PC-9 (cell line): ENCODE results near the gene SDE2. TPM values are rescaled to one million over a fixed set of nuclear protein-coding genes. Genes with fewer than 3 reads are reported as not detected.
"Not testable (repeated sequence)": the region's sequence is repeated elsewhere in the genome, so short reads cannot be mapped to it uniquely, and the experiment has no call there.

Experiments used
- BruUV-seq: library from RNA; stranded (reverse); fragments of 400-500 nt; replicated peaks from 2 replicates; lab custom pipeline; 2021; lab: Mats Ljungman, UMichigan
- CTCF ChIA-PET: fragments of 300-600 bp; sonication (Branson Sonifier 250); formaldehyde crosslinking; loops from one replicate; lab custom pipeline; 2022; ENCODE audit warnings: antibody characterized with exemption; lab: Charles Lee
- POLR2A ChIA-PET: fragments of 300-600 bp; sonication (Branson Sonifier 250); formaldehyde crosslinking; loops from one replicate; lab custom pipeline; 2022; ENCODE audit warnings: antibody characterized with exemption; ENCODE audit not compliant: unreplicated experiment; lab: Charles Lee
- DNase-seq, 2 experiments: peaks; one replicate each; pipeline versions ENCODE4 v3.0.0 to v3.0.0-alpha.2; 2015 to 2022; ENCODE audit warnings: mixed read lengths in 1 of 2
- H2AFZ ChIP-seq: fragments of 200-600 bp; sonication (generic); 2 replicates; pipeline ENCODE4 v1.8.1; 2017; ENCODE audit warnings: antibody characterized with exemption
- H3F3A ChIP-seq: fragments of 200-600 bp; sonication (generic); 2 replicates; pipeline ENCODE4 v1.8.1; 2017; ENCODE audit warnings: antibody characterized with exemption, mild to moderate bottlenecking, low read depth; ENCODE audit not compliant: insufficient read depth
- H3K27ac ChIP-seq: fragments of 200-600 bp; sonication (generic); 2 replicates; pipeline ENCODE4 v1.6.1; 2016; ENCODE audit warnings: mixed run types
- H3K27me3 ChIP-seq: fragments of 200-600 bp; sonication (generic); 2 replicates; pipeline ENCODE4 v1.6.1; 2016; ENCODE audit warnings: low read depth, mixed run types; ENCODE audit not compliant: insufficient read depth
- H3K36me3 ChIP-seq: fragments of 200-600 bp; sonication (generic); 2 replicates; pipeline ENCODE4 v1.6.1; 2016; ENCODE audit warnings: low read depth, mixed run types
- H3K4me1 ChIP-seq: fragments of 200-600 bp; sonication (generic); replicated peaks from 2 replicates; pipeline ENCODE4 v1.6.1; 2016; ENCODE audit warnings: mixed run types; ENCODE audit not compliant: insufficient read depth
- H3K4me2 ChIP-seq: fragments of 200-600 bp; sonication (generic); 2 replicates; pipeline ENCODE4 v1.6.1; 2017; ENCODE audit warnings: mixed run types
- H3K4me3 ChIP-seq: fragments of 200-600 bp; sonication (generic); 2 replicates; pipeline ENCODE4 v1.6.1; 2016; ENCODE audit warnings: mixed run types
- H3K79me2 ChIP-seq: fragments of 200-600 bp; sonication (generic); 2 replicates; pipeline ENCODE4 v1.6.1; 2017; ENCODE audit warnings: low read depth, mixed run types
- H3K9me2 ChIP-seq: fragments of 200-600 bp; sonication (generic); 2 replicates; pipeline ENCODE4 v1.8.1; 2017; ENCODE audit warnings: mild to moderate bottlenecking; ENCODE audit not compliant: insufficient read depth
- H3K9me3 ChIP-seq: fragments of 200-600 bp; sonication (generic); 2 replicates; pipeline ENCODE4 v1.8.1; 2016; ENCODE audit warnings: low read depth; ENCODE audit not compliant: insufficient read depth
- H4K20me1 ChIP-seq: fragments of 200-600 bp; sonication (generic); 2 replicates; pipeline ENCODE4 v1.8.1; 2017; ENCODE audit not compliant: insufficient read depth
- CTCF ChIP-seq: fragments of 200-600 bp; sonication (generic); conservative IDR thresholded peaks from 2 replicates; pipeline ENCODE4 v1.6.1; 2017; ENCODE audit warnings: mixed run types, antibody characterized with exemption, mild to moderate bottlenecking, moderate library complexity
- EZH2 ChIP-seq: fragments of 200-600 bp; sonication (generic); IDR thresholded peaks from 2 replicates; pipeline ENCODE4 v1.8.0; 2017; ENCODE audit warnings: antibody characterized with exemption, low read depth
- intact Hi-C: fragments of 100-400 bp; cut with micrococcal nuclease; formaldehyde crosslinking; loops from one replicate; pipeline ENCODE4 v1.10.0; 2022; ENCODE audit not compliant: unreplicated experiment
- total RNA-seq: library from RNA; stranded (reverse); gene quantifications from 2 replicates; pipeline ENCODE4 v1.2.3, GENCODE V29; 2021

SDE2 gene
- total RNA-seq, 1 experiment from 2014 or later: 17.3 TPM

GRCh38 chr1:226019572-226019971 lies 20.4 kb upstream of the SDE2 start:
- no peaks in the 10 kb centered on the region for H3K9me3 ChIP-seq
- H3F3A ChIP-seq: no peaks in the 10 kb centered on the region
- H3K4me2 ChIP-seq: no peak overlapping the region
- H3K79me2 ChIP-seq: no peaks in the 10 kb centered on the region
- CTCF ChIA-PET: interaction anchor here (0.7 kb wide), 1 partner anchor 10 kb away, joined by 21 read pairs; no protein-coding TSS in a partner anchor
- H3K9me2 ChIP-seq: no peaks in the 10 kb centered on the region
- H3K36me3 ChIP-seq: no peaks in the 10 kb centered on the region
- no peaks in the 10 kb centered on the region for H4K20me1 ChIP-seq
- H3K27ac ChIP-seq: no peak overlapping the region
- H3K4me3 ChIP-seq: no peak overlapping the region
- BruUV-seq: no TSS peak
- TF ChIP-seq CTCF (no peak), EZH2 (no peak)
- H3K27me3 ChIP-seq: no peaks in the 10 kb centered on the region
- H2AFZ ChIP-seq: no peak overlapping the region
- no peaks in the 10 kb centered on the region for H3K4me1 ChIP-seq
- POLR2A ChIA-PET: interaction anchor here (0.5 kb wide), 1 partner anchor 43 kb away, joined by 3 read pairs; the partner anchor contains the start of gene H3-3A
- intact Hi-C loops: no loop called here
- DNase-seq: no peak

- BruUV-seq: no TSS peak
- DNase-seq: no peak
- CTCF ChIA-PET: no interaction called here
- no peaks in the 10 kb centered on the region for H3K9me2 ChIP-seq
- TF ChIP-seq EZH2 (no peak), CTCF (no peak)
- H2AFZ ChIP-seq: no peak overlapping the region
- H3K4me3 ChIP-seq: no peak overlapping the region
- H3K27me3 ChIP-seq: no peaks in the 10 kb centered on the region
- intact Hi-C loops: no loop called here
- no peaks in the 10 kb centered on the region for H3K9me3 ChIP-seq
- H3F3A ChIP-seq: no peaks in the 10 kb centered on the region
- POLR2A ChIA-PET: no interaction called here
- no peaks in the 10 kb centered on the region for H4K20me1 ChIP-seq
- H3K4me1 ChIP-seq: no peaks in the 10 kb centered on the region
- no peaks in the 10 kb centered on the region for H3K79me2 ChIP-seq
- H3K4me2 ChIP-seq: no peak overlapping the region
- no peak overlapping the region for H3K27ac ChIP-seq
- H3K36me3 ChIP-seq: no peaks in the 10 kb centered on the region
These were observed 17.9 kb upstream of the SDE2 start for GRCh38 chr1:226017070-226017469.

- H3K36me3 ChIP-seq: no peaks in the 10 kb centered on the region
- ChIA-PET CTCF (no interaction called here), POLR2A (no interaction called here)
- no peaks in the 10 kb centered on the region for H3F3A ChIP-seq
- peaks cover 12% of the 10 kb centered on the region for H3K4me1 ChIP-seq
- H3K4me3 ChIP-seq: no peak overlapping the region
- H3K9me2 ChIP-seq: no peaks in the 10 kb centered on the region
- H4K20me1 ChIP-seq: no peaks in the 10 kb centered on the region
- intact Hi-C loops: no loop called here
- DNase-seq: no peak
- no peak overlapping the region for H3K27ac ChIP-seq
- H2AFZ ChIP-seq: no peak overlapping the region
- H3K4me2 ChIP-seq: no peak overlapping the region
- no peak for TF ChIP-seq CTCF
- no peak for TF ChIP-seq EZH2
- H3K27me3 ChIP-seq: no peaks in the 10 kb centered on the region
- BruUV-seq: no TSS peak
- H3K9me3 ChIP-seq: no peaks in the 10 kb centered on the region
- no peaks in the 10 kb centered on the region for H3K79me2 ChIP-seq
These were observed 10.5 kb upstream of the SDE2 start for GRCh38 chr1:226009650-226010044.

GRCh38 chr1:226007126-226007892 lies 8.2 kb upstream of the SDE2 start:
- H3K4me1 ChIP-seq: peaks cover 12% of the 10 kb centered on the region
- intact Hi-C loops, H3K36me3 ChIP-seq, H3K27me3 ChIP-seq, CTCF ChIA-PET, H3F3A ChIP-seq, H3K9me2 ChIP-seq, DNase-seq, BruUV-seq, H2AFZ ChIP-seq, H3K9me3 ChIP-seq, H4K20me1 ChIP-seq, H3K79me2 ChIP-seq, H3K4me3 ChIP-seq, H3K4me2 ChIP-seq, POLR2A ChIA-PET, H3K27ac ChIP-seq: not testable (repeated sequence)
